ENCODE measurements around the gene FIS1. TPM values are rescaled to one million over a fixed set of nuclear protein-coding genes. Genes with fewer than 3 reads are reported as not detected.
"Not testable (repeated sequence)": the region's sequence is repeated elsewhere in the genome, so short reads cannot be mapped to it uniquely, and the experiment has no call there.

FIS1 gene
- total and polyA plus RNA-seq, 7 donors: 239 to 368 (median 263) TPM

DNA sequence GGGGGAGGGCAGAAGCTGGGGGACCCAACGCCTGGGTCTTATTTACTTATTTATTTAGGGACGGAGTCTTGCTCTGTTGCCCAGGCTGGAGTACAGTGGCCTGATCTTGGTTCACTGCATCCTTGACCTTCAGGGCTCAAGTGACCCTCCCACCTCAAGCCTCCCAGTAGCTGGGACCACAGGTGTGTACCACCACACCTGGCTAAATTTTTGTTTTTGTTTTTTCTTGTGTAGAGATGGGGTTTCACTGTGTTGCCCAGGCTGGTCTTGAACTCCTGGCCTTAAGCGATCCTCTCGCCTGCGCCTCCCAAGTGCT is 42.3 kb downstream of the FIS1 start:
- intact Hi-C loops (cut with DNase I): no loop called here
- Histone ChIP-seq H3K36me3 (ENCODE audit: insufficient read depth in 1 of 2, low read depth in 1 of 2) (peaks cover 4 to 11% of the 10 kb centered on the region in 2 donors), H3K9me3 (no peaks in the 10 kb centered on the region), H3K27ac (no peak overlapping the region), H3K27me3 (ENCODE audit: insufficient read depth in 3 of 3, low read length in 2 of 3) (peaks cover 0 to 48% (median 18%) of the 10 kb centered on the region in 3 donors), H3K4me1 (peaks cover 6% of the 10 kb centered on the region), H3K4me3 (no peak overlapping the region)
- WGBS, 3 donors: 83 to 86% (median 84%) methylated on average over 5 of the region's 5 CpGs
- TF ChIP-seq, protein P1, sequence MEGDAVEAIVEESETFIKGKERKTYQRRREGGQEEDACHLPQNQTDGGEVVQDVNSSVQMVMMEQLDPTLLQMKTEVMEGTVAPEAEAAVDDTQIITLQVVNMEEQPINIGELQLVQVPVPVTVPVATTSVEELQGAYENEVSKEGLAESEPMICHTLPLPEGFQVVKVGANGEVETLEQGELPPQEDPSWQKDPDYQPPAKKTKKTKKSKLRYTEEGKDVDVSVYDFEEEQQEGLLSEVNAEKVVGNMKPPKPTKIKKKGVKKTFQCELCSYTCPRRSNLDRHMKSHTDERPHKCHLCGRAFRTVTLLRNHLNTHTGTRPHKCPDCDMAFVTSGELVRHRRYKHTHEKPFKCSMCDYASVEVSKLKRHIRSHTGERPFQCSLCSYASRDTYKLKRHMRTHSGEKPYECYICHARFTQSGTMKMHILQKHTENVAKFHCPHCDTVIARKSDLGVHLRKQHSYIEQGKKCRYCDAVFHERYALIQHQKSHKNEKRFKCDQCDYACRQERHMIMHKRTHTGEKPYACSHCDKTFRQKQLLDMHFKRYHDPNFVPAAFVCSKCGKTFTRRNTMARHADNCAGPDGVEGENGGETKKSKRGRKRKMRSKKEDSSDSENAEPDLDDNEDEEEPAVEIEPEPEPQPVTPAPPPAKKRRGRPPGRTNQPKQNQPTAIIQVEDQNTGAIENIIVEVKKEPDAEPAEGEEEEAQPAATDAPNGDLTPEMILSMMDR (IDR thresholded peaks at IDR 0.05): no peak
- DNase-seq: no peak
- ATAC-seq: no peak

DNA sequence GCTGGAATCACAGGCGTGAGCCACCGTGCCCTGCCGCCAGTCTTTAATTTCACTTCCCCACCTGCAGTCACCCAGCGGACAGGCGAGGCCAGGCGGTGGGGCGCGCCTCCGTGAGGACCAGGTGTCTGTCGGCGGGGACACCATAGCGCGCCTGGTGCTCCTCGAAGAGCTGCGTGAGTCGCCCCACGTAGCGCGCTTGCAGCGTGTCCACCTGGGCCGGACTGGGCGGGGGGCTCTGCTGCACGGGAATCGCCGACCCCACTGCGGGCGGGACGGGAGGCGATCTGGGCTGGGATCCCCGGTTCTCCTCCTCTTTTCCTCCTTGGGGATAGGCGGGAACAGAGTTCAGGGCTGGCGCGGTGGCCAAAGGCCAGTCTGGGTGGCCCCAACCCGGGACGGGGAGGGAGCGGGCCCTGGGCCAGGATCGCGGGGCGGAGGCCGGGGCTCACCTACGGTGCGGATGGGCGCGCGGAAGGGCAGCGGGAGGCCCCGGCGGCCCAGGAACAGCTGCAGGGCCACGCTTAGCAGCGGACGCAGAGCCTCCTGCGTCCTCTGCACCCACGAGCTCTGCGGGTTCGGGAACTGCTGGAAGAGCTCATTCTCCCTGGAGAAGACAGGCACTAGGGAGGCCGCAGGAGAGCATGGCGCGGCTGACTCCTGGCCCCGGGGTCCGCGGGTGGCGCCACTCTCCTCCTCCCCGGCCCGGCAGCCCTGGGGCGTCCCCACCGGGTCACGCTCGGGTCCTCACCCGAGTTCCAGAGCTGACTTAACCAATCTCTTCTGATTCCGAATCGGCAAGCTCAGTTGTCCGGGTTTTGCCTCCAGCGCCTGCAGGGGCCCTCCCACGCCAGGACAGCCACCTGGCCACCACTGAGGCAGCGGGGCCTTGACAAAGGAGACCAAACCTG is 42.9 kb downstream of the FIS1 start:
- DNase-seq (no peak), ATAC-seq (peak in 1 of 4 donors; percentile 32)
- peaks cover 0 to 54% (median 18%) of the 10 kb centered on the region in 3 donors for H3K27me3 ChIP-seq (ENCODE audit: insufficient read depth in 3 of 3, low read length in 2 of 3)
- H3K4me1 ChIP-seq: peaks cover 6% of the 10 kb centered on the region
- intact Hi-C loops (cut with DNase I): no loop called here
- TF ChIP-seq, protein P1 (IDR thresholded peaks at IDR 0.05): no peak
- 5 to 7% (median 7%) methylated on average over 49 to 75 of the region's 75 CpGs for WGBS, 3 donors
- no peaks in the 10 kb centered on the region for H3K9me3 ChIP-seq
- peak overlapping the region; percentile 25 for H3K4me3 ChIP-seq
- no peak overlapping the region for H3K27ac ChIP-seq
- peaks cover 4 to 11% of the 10 kb centered on the region in 2 donors for H3K36me3 ChIP-seq (ENCODE audit: insufficient read depth in 1 of 2, low read depth in 1 of 2)

DNA sequence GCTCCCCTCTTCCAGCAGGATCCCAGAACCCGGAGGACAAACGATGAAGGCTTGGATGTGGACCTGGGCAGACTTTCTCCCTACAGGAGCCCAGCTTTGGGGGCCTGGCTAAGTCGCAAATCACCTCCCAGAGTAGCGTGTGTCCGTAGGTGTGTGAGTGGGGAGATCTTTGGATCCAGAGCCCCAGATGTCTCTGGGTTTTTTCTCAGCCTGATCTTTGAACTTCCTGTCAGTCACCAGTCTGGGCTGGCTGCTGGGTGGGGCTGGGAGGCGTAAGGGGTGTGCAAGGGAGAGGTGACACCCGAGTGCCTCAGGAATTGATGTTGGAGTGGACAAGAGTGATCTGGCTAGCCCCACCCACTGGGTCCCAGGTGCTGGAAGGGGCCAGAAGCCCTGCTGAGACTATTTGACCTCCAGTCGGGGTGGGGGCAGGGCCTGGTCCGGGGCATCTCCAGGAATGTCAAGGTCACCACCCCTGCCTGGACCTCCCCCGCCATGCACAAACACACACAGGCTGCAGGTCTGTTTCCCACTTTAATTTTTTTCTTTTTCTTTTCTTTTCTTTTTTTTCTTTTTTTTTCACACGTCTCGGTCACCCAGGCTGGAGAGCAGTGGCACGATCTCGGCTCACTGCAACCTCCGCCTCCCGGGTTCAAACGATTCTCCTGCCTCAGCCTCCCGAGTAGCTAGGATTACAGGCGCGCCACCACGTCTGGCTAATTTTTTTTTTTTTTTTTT is 43.9 kb downstream of the FIS1 start, which contains the start of gene MOGAT3:
Gene MOGAT3, minus strand, starts transcription at position 175 of the 738 bp plus-strand sequence. CDS start 182 bp downstream, outside the sequence.
- intact Hi-C loops (cut with DNase I): no loop called here
- ATAC-seq (no peak), DNase-seq (no peak)
- Histone ChIP-seq H3K27me3 (ENCODE audit: insufficient read depth in 3 of 3, low read length in 2 of 3) (peaks cover 0 to 61% (median 18%) of the 10 kb centered on the region in 3 donors), H3K27ac (no peak within 1 kb of the TSS), H3K4me3 (peak within 1 kb of the TSS; percentile 25), H3K9me3 (no peaks in the 10 kb centered on the region), H3K4me1 (peaks cover 6% of the 10 kb centered on the region), H3K36me3 (ENCODE audit: insufficient read depth in 1 of 2, low read depth in 1 of 2) (peaks cover under 1 to 3% of the 10 kb centered on the region in 2 donors)
- TF ChIP-seq, protein P1 (IDR thresholded peaks at IDR 0.05): no peak
- 31 to 33% (median 32%) methylated on average over 21 of the region's 21 CpGs for WGBS, 3 donors

DNA sequence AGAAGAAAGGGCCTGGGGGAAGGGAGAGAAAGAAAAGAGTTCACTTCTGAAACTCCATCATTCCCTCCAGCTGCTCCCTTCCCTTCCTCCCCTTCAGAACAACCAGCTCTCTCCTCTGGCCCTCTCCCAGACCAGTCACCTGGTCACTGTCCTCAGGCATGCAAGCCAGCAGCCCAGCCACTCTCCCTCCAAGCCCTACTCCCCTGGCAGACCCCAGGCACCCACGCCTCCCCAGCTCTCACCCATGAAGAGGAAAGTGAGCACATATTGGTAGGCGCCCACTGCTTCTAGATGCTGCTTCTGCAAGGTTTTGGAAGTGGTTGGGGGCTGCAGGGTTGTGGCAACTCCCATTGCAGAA is 44.4 kb downstream of the FIS1 start:
- TF ChIP-seq, protein P1 (IDR thresholded peaks at IDR 0.05): no peak
- intact Hi-C loops (cut with DNase I): no loop called here
- Histone ChIP-seq H3K27me3 (ENCODE audit: insufficient read depth in 3 of 3, low read length in 2 of 3) (peaks cover 0 to 66% (median 20%) of the 10 kb centered on the region in 3 donors), H3K27ac (no peak overlapping the region), H3K36me3 (ENCODE audit: insufficient read depth in 1 of 2, low read depth in 1 of 2) (no peaks in the 10 kb centered on the region), H3K9me3 (no peaks in the 10 kb centered on the region), H3K4me3 (no peak overlapping the region), H3K4me1 (peaks cover 6% of the 10 kb centered on the region)
- ATAC-seq: no peak
- 68 to 82% (median 75%) methylated on average over 2 of the region's 2 CpGs for WGBS, 3 donors
- no peak for DNase-seq

DNA sequence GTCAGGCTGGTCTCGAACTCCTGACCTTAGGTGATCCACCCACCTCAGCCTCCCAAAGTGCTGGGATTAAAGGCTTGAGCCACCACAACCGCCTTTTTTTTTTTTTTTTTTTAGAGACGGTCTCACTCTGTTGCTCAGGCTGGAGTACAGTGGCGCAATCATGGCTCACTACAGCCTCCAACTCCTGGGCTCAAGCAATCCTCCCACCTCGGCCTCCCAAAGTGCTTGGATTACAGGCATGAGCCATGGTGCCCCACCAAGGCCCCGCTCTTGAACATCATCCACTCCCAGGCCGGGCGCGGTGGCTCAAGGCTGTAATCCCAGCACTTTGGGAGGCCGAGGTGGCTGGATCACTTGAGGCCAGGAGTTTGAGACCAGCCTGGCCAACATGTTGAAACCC is 45.4 kb downstream of the FIS1 start:
- H3K27ac ChIP-seq; ATAC-seq; H3K36me3 ChIP-seq (ENCODE audit: insufficient read depth in 1 of 2, low read depth in 1 of 2); H3K9me3 ChIP-seq; H3K4me1 ChIP-seq; H3K4me3 ChIP-seq; DNase-seq; intact Hi-C loops (cut with DNase I): not testable (repeated sequence)
- peaks cover 0 to 66% (median 20%) of the 10 kb centered on the region in 3 donors for H3K27me3 ChIP-seq (ENCODE audit: insufficient read depth in 3 of 3, low read length in 2 of 3)
- 90 to 95% (median 90%) methylated on average over 9 to 10 of the region's 10 CpGs for WGBS, 3 donors
